ENCODE data around the gene RASGRF1.
"Not testable (repeated sequence)": the region's sequence is repeated elsewhere in the genome, so short reads cannot be mapped to it uniquely, and the experiment has no call there.

RASGRF1 gene

GRCh38 chr15:79090487-79091203, at the start of gene RASGRF1:
TSS of gene RASGRF1 (minus strand) at chr15:79090780. CDS start at chr15:79090498, 282 bp downstream.
- DNase-seq: no peak

GRCh38 chr15:79136434-79137046, 46.0 kb upstream of the RASGRF1 start:
- DNase-seq: no peak

- DNase-seq: no peak
These were observed 42.7 kb upstream of the RASGRF1 start for GRCh38 chr15:79133309-79133708.

GRCh38 chr15:79132770-79133169, 42.2 kb upstream of the RASGRF1 start:
- DNase-seq: no peak

GRCh38 chr15:79132361-79132760, 41.8 kb upstream of the RASGRF1 start:
- no peak for DNase-seq

- no peak for DNase-seq
These were observed 40.1 kb upstream of the RASGRF1 start for GRCh38 chr15:79130535-79131130.

GRCh38 chr15:79129235-79129634, 38.7 kb upstream of the RASGRF1 start:
- DNase-seq: no peak

- DNase-seq: no peak
These were observed 38.0 kb upstream of the RASGRF1 start for GRCh38 chr15:79128556-79128955.

GRCh38 chr15:79124388-79124787, 33.8 kb upstream of the RASGRF1 start:
- DNase-seq: no peak

GRCh38 chr15:79122991-79123390, 32.4 kb upstream of the RASGRF1 start:
- no peak for DNase-seq

GRCh38 chr15:79122391-79122790, 31.8 kb upstream of the RASGRF1 start:
- no peak for DNase-seq

- DNase-seq: no peak
These were observed 31.0 kb upstream of the RASGRF1 start for GRCh38 chr15:79121571-79121970.

- no peak for DNase-seq
These were observed 27.0 kb upstream of the RASGRF1 start for GRCh38 chr15:79117442-79118204.

- DNase-seq: no peak
These were observed 26.2 kb upstream of the RASGRF1 start for GRCh38 chr15:79116771-79117170.

GRCh38 chr15:79115986-79116665, 25.5 kb upstream of the RASGRF1 start:
- DNase-seq: no peak

GRCh38 chr15:79113831-79114230, 23.3 kb upstream of the RASGRF1 start:
- DNase-seq: no peak

- not testable (repeated sequence) for DNase-seq
These were observed 20.8 kb upstream of the RASGRF1 start for GRCh38 chr15:79111404-79111803.

GRCh38 chr15:79105141-79105540, 14.6 kb upstream of the RASGRF1 start:
- DNase-seq: no peak

GRCh38 chr15:79102595-79102994, 12.0 kb upstream of the RASGRF1 start:
- no peak for DNase-seq

- no peak for DNase-seq
These were observed 11.4 kb upstream of the RASGRF1 start for GRCh38 chr15:79101866-79102581.

- DNase-seq: no peak
These were observed 9.1 kb upstream of the RASGRF1 start for GRCh38 chr15:79099692-79100091.

GRCh38 chr15:79094611-79095021, 4.0 kb upstream of the RASGRF1 start:
- DNase-seq: no peak
